Central memory CD8-positive, alpha-beta T cell (primary cell): Measurements from ENCODE around the gene SLC25A20.

Experiments
- ATAC-seq: fragments of 150-1000 bp; cut with Tn5 transposase; replicated peaks from 2 replicates; pipeline ENCODE4 v1.10.0; 2022; ENCODE audit warnings: mild to moderate bottlenecking, moderate FRiP score, moderate number of reproducible peaks; ENCODE audit not compliant: poor library complexity, severe bottlenecking; ENCODE audit errors: extremely low read depth
- DNase-seq, 2 donors: peaks; one replicate each; pipeline ENCODE4 v3.0.0; 2021; ENCODE audit warnings: low spot score in 2 of 2
- H3K27ac Mint-ChIP-seq: one replicate; pipeline ENCODE4 v1.8.0; 2022; ENCODE audit warnings: low read depth, mild to moderate bottlenecking, moderate library complexity, mixed read lengths
- H3K27me3 Mint-ChIP-seq: one replicate; pipeline ENCODE4 v1.8.0; 2022; ENCODE audit warnings: mixed read lengths
- H3K36me3 Mint-ChIP-seq: one replicate; pipeline ENCODE4 v1.8.0; 2022; ENCODE audit warnings: mild to moderate bottlenecking, moderate library complexity, mixed read lengths; ENCODE audit not compliant: insufficient read depth
- H3K4me1 Mint-ChIP-seq: one replicate; pipeline ENCODE4 v1.8.0; 2022; ENCODE audit warnings: mixed read lengths
- H3K4me3 Mint-ChIP-seq: one replicate; pipeline ENCODE4 v1.8.0; 2022; ENCODE audit warnings: mild to moderate bottlenecking, moderate library complexity, mixed read lengths
- H3K9me3 Mint-ChIP-seq: one replicate; pipeline ENCODE4 v1.8.0; 2022; ENCODE audit warnings: mixed read lengths

Gene SLC25A20

GRCh38 chr3:48898383-48899234, at the start of gene SLC25A20:
TSS of gene SLC25A20 (minus strand) at chr3:48898882. CDS start at chr3:48898794, 88 bp downstream.
- ATAC-seq (peak; percentile 90), DNase-seq (peak; percentile 75 to 82)
- Mint-ChIP-seq H3K36me3 (peaks cover 15% of the 10 kb centered on the region), H3K27me3 (no peaks in the 10 kb centered on the region), H3K9me3 (no peaks in the 10 kb centered on the region), H3K27ac (peak within 1 kb of the TSS; percentile 65), H3K4me1 (peaks cover 35% of the 10 kb centered on the region), H3K4me3 (peak within 1 kb of the TSS; percentile 91)

GRCh38 chr3:48945891-48946549, 47.3 kb upstream of the SLC25A20 start:
- Mint-ChIP-seq H3K27me3 (no peaks in the 10 kb centered on the region), H3K36me3 (peaks cover 10% of the 10 kb centered on the region), H3K27ac (no peak overlapping the region), H3K9me3 (no peaks in the 10 kb centered on the region), H3K4me3 (no peak overlapping the region), H3K4me1 (peaks cover 36% of the 10 kb centered on the region)
- ATAC-seq = no peak
- no peak for DNase-seq

GRCh38 chr3:48945432-48945831, 46.8 kb upstream of the SLC25A20 start:
- no peak for ATAC-seq
- Mint-ChIP-seq H3K27me3 (no peaks in the 10 kb centered on the region), H3K4me1 (peaks cover 36% of the 10 kb centered on the region)

GRCh38 chr3:48938689-48939088, 40.0 kb upstream of the SLC25A20 start:
- peaks cover 33% of the 10 kb centered on the region for H3K4me1 Mint-ChIP-seq
- no peaks in the 10 kb centered on the region for H3K9me3 Mint-ChIP-seq
- H3K27me3 Mint-ChIP-seq = no peaks in the 10 kb centered on the region
- peak overlapping the region; percentile 54 for H3K27ac Mint-ChIP-seq
- no peak for DNase-seq
- no peak overlapping the region for H3K4me3 Mint-ChIP-seq
- no peak for ATAC-seq
- peaks cover 38% of the 10 kb centered on the region for H3K36me3 Mint-ChIP-seq

More at GRCh38 chr3:48945432-48945831, 46.8 kb upstream of the SLC25A20 start:
- H3K36me3 Mint-ChIP-seq = peaks cover 12% of the 10 kb centered on the region
- H3K27ac Mint-ChIP-seq = no peak overlapping the region
- H3K9me3 Mint-ChIP-seq = no peaks in the 10 kb centered on the region
- DNase-seq = no peak
- no peak overlapping the region for H3K4me3 Mint-ChIP-seq

GRCh38 chr3:48938156-48938555, 39.5 kb upstream of the SLC25A20 start:
- Mint-ChIP-seq H3K4me3 (no peak overlapping the region), H3K36me3 (peaks cover 40% of the 10 kb centered on the region)

GRCh38 chr3:48935530-48935929, 36.8 kb upstream of the SLC25A20 start:
- DNase-seq = no peak
- Mint-ChIP-seq H3K4me3 (no peak overlapping the region), H3K36me3 (peaks cover 48% of the 10 kb centered on the region), H3K27ac (no peak overlapping the region), H3K4me1 (peaks cover 40% of the 10 kb centered on the region), H3K9me3 (no peaks in the 10 kb centered on the region), H3K27me3 (no peaks in the 10 kb centered on the region)
- ATAC-seq = no peak

More at GRCh38 chr3:48938156-48938555, 39.5 kb upstream of the SLC25A20 start:
- H3K27ac Mint-ChIP-seq = peak overlapping the region; percentile 54
- peaks cover 30% of the 10 kb centered on the region for H3K4me1 Mint-ChIP-seq
- ATAC-seq (no peak), DNase-seq (no peak)
- no peaks in the 10 kb centered on the region for H3K27me3 Mint-ChIP-seq
- no peaks in the 10 kb centered on the region for H3K9me3 Mint-ChIP-seq

GRCh38 chr3:48934333-48934991, 35.8 kb upstream of the SLC25A20 start:
- Mint-ChIP-seq H3K4me1 (peaks cover 46% of the 10 kb centered on the region), H3K27ac (no peak overlapping the region)

GRCh38 chr3:48931944-48932580, 33.4 kb upstream of the SLC25A20 start:
- Mint-ChIP-seq H3K4me3 (no peak overlapping the region), H3K4me1 (peaks cover 51% of the 10 kb centered on the region), H3K36me3 (peaks cover 60% of the 10 kb centered on the region), H3K27ac (peak overlapping the region; percentile 3), H3K27me3 (no peaks in the 10 kb centered on the region), H3K9me3 (no peaks in the 10 kb centered on the region)
- no peak for DNase-seq
- no peak for ATAC-seq

More at GRCh38 chr3:48934333-48934991, 35.8 kb upstream of the SLC25A20 start:
- no peaks in the 10 kb centered on the region for H3K9me3 Mint-ChIP-seq
- no peaks in the 10 kb centered on the region for H3K27me3 Mint-ChIP-seq
- H3K36me3 Mint-ChIP-seq = peaks cover 50% of the 10 kb centered on the region
- DNase-seq (no peak), ATAC-seq (no peak)
- H3K4me3 Mint-ChIP-seq = no peak overlapping the region

- peaks cover 64% of the 10 kb centered on the region for H3K4me1 Mint-ChIP-seq
- H3K4me3 Mint-ChIP-seq = no peak overlapping the region
- peak overlapping the region; percentile 61 for H3K27ac Mint-ChIP-seq
- peak; percentile 30 for ATAC-seq
- no peaks in the 10 kb centered on the region for H3K27me3 Mint-ChIP-seq
- no peak for DNase-seq
- H3K36me3 Mint-ChIP-seq = peaks cover 64% of the 10 kb centered on the region
- H3K9me3 Mint-ChIP-seq = no peaks in the 10 kb centered on the region
These were observed 31.9 kb upstream of the SLC25A20 start for GRCh38 chr3:48930590-48930989.

- Mint-ChIP-seq H3K27ac (peak overlapping the region; percentile 7), H3K4me1 (peaks cover 62% of the 10 kb centered on the region), H3K4me3 (peak overlapping the region; percentile 27), H3K36me3 (peaks cover 67% of the 10 kb centered on the region), H3K27me3 (no peaks in the 10 kb centered on the region), H3K9me3 (no peaks in the 10 kb centered on the region)
- DNase-seq = no peak
- ATAC-seq = no peak
These were observed 30.8 kb upstream of the SLC25A20 start for GRCh38 chr3:48929358-48930035.

GRCh38 chr3:48928679-48929078, 30.0 kb upstream of the SLC25A20 start:
- Mint-ChIP-seq H3K9me3 (no peaks in the 10 kb centered on the region), H3K27me3 (no peaks in the 10 kb centered on the region), H3K4me3 (peak overlapping the region; percentile 11), H3K36me3 (peaks cover 67% of the 10 kb centered on the region), H3K4me1 (peaks cover 57% of the 10 kb centered on the region), H3K27ac (peak overlapping the region; percentile 32)
- DNase-seq (no peak), ATAC-seq (no peak)

GRCh38 chr3:48927928-48928327, 29.2 kb upstream of the SLC25A20 start:
- Mint-ChIP-seq H3K36me3 (peaks cover 66% of the 10 kb centered on the region), H3K27me3 (no peaks in the 10 kb centered on the region), H3K4me1 (peaks cover 55% of the 10 kb centered on the region), H3K27ac (peak overlapping the region; percentile 19), H3K9me3 (no peaks in the 10 kb centered on the region), H3K4me3 (peak overlapping the region; percentile 26)
- DNase-seq = no peak
- no peak for ATAC-seq
